ENCODE results near the gene IAH1.

IAH1 gene

DNA sequence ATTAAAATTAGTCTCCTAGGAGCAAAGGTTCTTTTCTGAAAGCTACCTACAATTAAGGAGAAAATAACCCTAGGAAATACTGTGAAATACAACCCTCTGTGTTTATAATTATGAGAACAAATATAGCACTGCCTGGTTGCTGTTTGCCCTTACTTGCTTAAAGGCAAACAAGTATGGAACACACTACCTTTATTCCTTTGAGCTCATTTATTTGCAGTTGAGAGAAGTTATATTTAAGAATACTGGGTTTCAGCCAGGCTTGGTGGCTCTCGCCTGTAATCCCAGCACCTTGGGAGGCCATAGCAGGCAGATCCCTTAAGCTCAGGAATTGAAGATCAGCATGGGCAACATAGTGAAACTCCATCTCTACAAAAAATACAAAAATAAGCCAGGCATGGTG, 23.1 kb upstream of the IAH1 start:
- no peaks in the 10 kb centered on the region for H3K27me3 ChIP-seq (ENCODE audit: control insufficient read depth in 1 of 2, insufficient read depth in 2 of 2, low read length in 2 of 2)
- no peak overlapping the region for H3K9ac ChIP-seq (ENCODE audit: low read depth in 1 of 2, low read length in 2 of 2)
- H3K9me3 ChIP-seq (ENCODE audit: control insufficient read depth in 1 of 2, low read length in 2 of 2): no peaks in the 10 kb centered on the region
- H3K4me1 ChIP-seq (ENCODE audit: control insufficient read depth in 1 of 2, insufficient read depth in 2 of 2, low read length in 2 of 2): no peaks in the 10 kb centered on the region
- H3K4me3 ChIP-seq (ENCODE audit: low read depth in 1 of 2, low read length in 2 of 2): no peak overlapping the region
- H3K27ac ChIP-seq (ENCODE audit: low read depth, low read length): no peak overlapping the region
- H3K36me3 ChIP-seq (ENCODE audit: control insufficient read depth in 1 of 2, insufficient read depth in 2 of 2, low read length in 2 of 2): peaks cover 11 to 46% of the 10 kb centered on the region in 2 donors

- Histone ChIP-seq H3K9ac (ENCODE audit: low read depth in 1 of 2, low read length in 2 of 2) (no peak overlapping the region), H3K4me3 (ENCODE audit: low read depth in 1 of 2, low read length in 2 of 2) (no peak overlapping the region), H3K9me3 (ENCODE audit: control insufficient read depth in 1 of 2, low read length in 2 of 2) (no peaks in the 10 kb centered on the region), H3K36me3 (ENCODE audit: control insufficient read depth in 1 of 2, insufficient read depth in 2 of 2, low read length in 2 of 2) (peaks cover 7 to 22% of the 10 kb centered on the region in 2 donors), H3K27me3 (ENCODE audit: control insufficient read depth in 1 of 2, insufficient read depth in 2 of 2, low read length in 2 of 2) (no peaks in the 10 kb centered on the region), H3K4me1 (ENCODE audit: control insufficient read depth in 1 of 2, insufficient read depth in 2 of 2, low read length in 2 of 2) (no peaks in the 10 kb centered on the region), H3K27ac (ENCODE audit: low read depth, low read length) (no peak overlapping the region)
These were observed 13.8 kb upstream of the IAH1 start for GRCh38 chr2:9460441-9461017.

DNA sequence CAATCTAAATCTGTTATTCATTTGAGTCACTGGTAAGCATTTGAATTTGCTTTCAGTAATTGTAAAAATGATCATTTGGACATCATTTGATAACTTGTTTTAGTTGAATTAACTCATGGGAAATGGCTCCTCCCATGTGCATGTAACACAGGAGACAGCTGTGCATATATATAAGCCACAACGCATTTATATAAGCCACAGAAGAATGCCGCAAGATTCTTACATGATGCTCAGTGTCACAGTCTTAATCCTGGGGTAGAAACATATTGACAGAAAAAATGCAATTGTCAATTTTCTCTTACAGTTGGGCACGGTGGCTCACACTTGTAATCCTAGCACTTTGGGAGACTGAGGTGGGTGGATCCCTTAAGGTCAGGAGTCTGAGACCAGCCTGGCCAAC, 13.3 kb upstream of the IAH1 start:
- no peak overlapping the region for H3K9ac ChIP-seq (ENCODE audit: low read depth in 1 of 2, low read length in 2 of 2)
- H3K27ac ChIP-seq (ENCODE audit: low read depth, low read length): no peak overlapping the region
- H3K9me3 ChIP-seq (ENCODE audit: control insufficient read depth in 1 of 2, low read length in 2 of 2): no peaks in the 10 kb centered on the region
- no peaks in the 10 kb centered on the region for H3K27me3 ChIP-seq (ENCODE audit: control insufficient read depth in 1 of 2, insufficient read depth in 2 of 2, low read length in 2 of 2)
- H3K36me3 ChIP-seq (ENCODE audit: control insufficient read depth in 1 of 2, insufficient read depth in 2 of 2, low read length in 2 of 2): peaks cover 5 to 27% of the 10 kb centered on the region in 2 donors
- H3K4me1 ChIP-seq (ENCODE audit: control insufficient read depth in 1 of 2, insufficient read depth in 2 of 2, low read length in 2 of 2): no peaks in the 10 kb centered on the region
- H3K4me3 ChIP-seq (ENCODE audit: low read depth in 1 of 2, low read length in 2 of 2): no peak overlapping the region

- no peak overlapping the region for H3K4me3 ChIP-seq (ENCODE audit: low read depth in 1 of 2, low read length in 2 of 2)
- H3K4me1 ChIP-seq (ENCODE audit: control insufficient read depth in 1 of 2, insufficient read depth in 2 of 2, low read length in 2 of 2): no peaks in the 10 kb centered on the region
- H3K9me3 ChIP-seq (ENCODE audit: control insufficient read depth in 1 of 2, low read length in 2 of 2): no peaks in the 10 kb centered on the region
- H3K27me3 ChIP-seq (ENCODE audit: control insufficient read depth in 1 of 2, insufficient read depth in 2 of 2, low read length in 2 of 2): no peaks in the 10 kb centered on the region
- H3K27ac ChIP-seq (ENCODE audit: low read depth, low read length): no peak overlapping the region
- H3K36me3 ChIP-seq (ENCODE audit: control insufficient read depth in 1 of 2, insufficient read depth in 2 of 2, low read length in 2 of 2): peaks cover 3 to 30% of the 10 kb centered on the region in 2 donors
- no peak overlapping the region for H3K9ac ChIP-seq (ENCODE audit: low read depth in 1 of 2, low read length in 2 of 2)
These were observed 12.0 kb upstream of the IAH1 start for GRCh38 chr2:9462313-9462712.

GRCh38 chr2:9462886-9463697, 11.3 kb upstream of the IAH1 start:
- H3K27ac ChIP-seq (ENCODE audit: low read depth, low read length): no peak overlapping the region
- H3K4me3 ChIP-seq (ENCODE audit: low read depth in 1 of 2, low read length in 2 of 2): no peak overlapping the region
- H3K9ac ChIP-seq (ENCODE audit: low read depth in 1 of 2, low read length in 2 of 2): no peak overlapping the region
- H3K36me3 ChIP-seq (ENCODE audit: control insufficient read depth in 1 of 2, insufficient read depth in 2 of 2, low read length in 2 of 2): peaks cover 3 to 34% of the 10 kb centered on the region in 2 donors
- H3K9me3 ChIP-seq (ENCODE audit: control insufficient read depth in 1 of 2, low read length in 2 of 2): no peaks in the 10 kb centered on the region
- H3K4me1 ChIP-seq (ENCODE audit: control insufficient read depth in 1 of 2, insufficient read depth in 2 of 2, low read length in 2 of 2): no peaks in the 10 kb centered on the region
- no peaks in the 10 kb centered on the region for H3K27me3 ChIP-seq (ENCODE audit: control insufficient read depth in 1 of 2, insufficient read depth in 2 of 2, low read length in 2 of 2)

DNA sequence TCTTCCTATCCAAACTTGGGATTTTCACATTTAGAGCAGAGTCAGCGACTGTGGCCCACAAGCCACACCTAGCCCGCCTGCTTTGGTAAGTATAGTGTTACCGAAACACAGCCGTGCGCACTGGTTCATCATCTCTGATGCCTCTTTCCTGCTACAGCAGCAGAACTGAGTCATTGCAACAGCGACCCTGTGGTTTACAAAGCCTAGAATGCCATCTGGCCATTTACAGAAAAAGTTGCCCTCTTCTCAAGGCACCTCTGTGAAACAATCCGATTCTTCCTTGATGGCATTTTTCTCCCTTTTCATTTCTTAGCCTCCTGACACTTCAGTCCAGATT, 10.7 kb upstream of the IAH1 start:
- Histone ChIP-seq H3K9me3 (ENCODE audit: control insufficient read depth in 1 of 2, low read length in 2 of 2) (no peaks in the 10 kb centered on the region), H3K4me1 (ENCODE audit: control insufficient read depth in 1 of 2, insufficient read depth in 2 of 2, low read length in 2 of 2) (no peaks in the 10 kb centered on the region), H3K4me3 (ENCODE audit: low read depth in 1 of 2, low read length in 2 of 2) (no peak overlapping the region), H3K27me3 (ENCODE audit: control insufficient read depth in 1 of 2, insufficient read depth in 2 of 2, low read length in 2 of 2) (no peaks in the 10 kb centered on the region), H3K9ac (ENCODE audit: low read depth in 1 of 2, low read length in 2 of 2) (no peak overlapping the region), H3K36me3 (ENCODE audit: control insufficient read depth in 1 of 2, insufficient read depth in 2 of 2, low read length in 2 of 2) (peaks cover 3 to 37% of the 10 kb centered on the region in 2 donors), H3K27ac (ENCODE audit: low read depth, low read length) (no peak overlapping the region)

DNA sequence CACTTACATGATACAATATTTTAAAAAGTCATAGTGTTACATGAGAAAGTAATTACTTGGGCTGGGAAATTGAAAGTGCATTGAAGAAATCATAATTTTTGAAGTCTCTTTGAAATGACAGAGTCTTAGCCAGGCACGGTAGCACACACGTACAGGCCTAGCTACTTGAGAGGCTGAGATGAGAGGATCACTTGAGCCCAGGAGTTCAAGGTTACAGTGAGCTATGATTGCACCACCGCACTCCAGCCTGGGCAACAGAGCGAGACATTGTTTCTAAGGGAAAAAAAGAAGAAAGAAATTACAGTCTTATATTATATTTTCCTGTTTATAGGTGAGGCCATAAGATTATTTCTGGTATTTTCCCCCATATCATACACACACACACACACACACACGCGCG, 9.2 kb upstream of the IAH1 start:
- H3K4me1 ChIP-seq (ENCODE audit: control insufficient read depth in 1 of 2, insufficient read depth in 2 of 2, low read length in 2 of 2): no peaks in the 10 kb centered on the region
- H3K27me3 ChIP-seq (ENCODE audit: control insufficient read depth in 1 of 2, insufficient read depth in 2 of 2, low read length in 2 of 2): no peaks in the 10 kb centered on the region
- H3K4me3 ChIP-seq (ENCODE audit: low read depth in 1 of 2, low read length in 2 of 2): no peak overlapping the region
- no peak overlapping the region for H3K27ac ChIP-seq (ENCODE audit: low read depth, low read length)
- H3K36me3 ChIP-seq (ENCODE audit: control insufficient read depth in 1 of 2, insufficient read depth in 2 of 2, low read length in 2 of 2): peaks cover 3 to 32% of the 10 kb centered on the region in 2 donors
- H3K9ac ChIP-seq (ENCODE audit: low read depth in 1 of 2, low read length in 2 of 2): no peak overlapping the region
- no peaks in the 10 kb centered on the region for H3K9me3 ChIP-seq (ENCODE audit: control insufficient read depth in 1 of 2, low read length in 2 of 2)

DNA sequence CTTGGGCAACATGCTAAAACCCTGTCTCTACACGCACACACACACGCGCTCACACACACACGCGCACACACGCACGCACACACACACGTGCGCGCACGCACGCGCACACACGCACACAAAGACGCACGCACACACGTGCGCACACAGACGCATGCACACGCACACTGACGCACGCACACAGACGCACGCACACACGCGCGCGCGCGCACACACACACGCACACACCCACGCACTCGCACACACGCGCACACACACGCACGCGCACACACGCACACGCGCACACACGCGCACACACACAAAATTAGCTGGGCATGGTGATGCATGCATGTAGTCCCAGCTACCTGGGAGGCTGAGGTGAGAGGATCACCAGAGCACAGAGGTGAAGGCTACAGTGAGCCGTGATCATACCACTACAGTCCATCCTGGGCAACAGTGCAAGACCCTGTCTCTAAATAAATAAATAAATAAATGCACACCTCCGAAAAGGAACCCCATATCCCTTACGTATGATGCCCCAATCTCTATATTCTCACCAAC, 8.1 kb upstream of the IAH1 start:
- Histone ChIP-seq H3K27ac (ENCODE audit: low read depth, low read length) (no peak overlapping the region), H3K9ac (ENCODE audit: low read depth in 1 of 2, low read length in 2 of 2) (no peak overlapping the region), H3K36me3 (ENCODE audit: control insufficient read depth in 1 of 2, insufficient read depth in 2 of 2, low read length in 2 of 2) (peaks cover 0 to 32% of the 10 kb centered on the region in 2 donors), H3K27me3 (ENCODE audit: control insufficient read depth in 1 of 2, insufficient read depth in 2 of 2, low read length in 2 of 2) (no peaks in the 10 kb centered on the region), H3K4me3 (ENCODE audit: low read depth in 1 of 2, low read length in 2 of 2) (no peak overlapping the region), H3K9me3 (ENCODE audit: control insufficient read depth in 1 of 2, low read length in 2 of 2) (no peaks in the 10 kb centered on the region), H3K4me1 (ENCODE audit: control insufficient read depth in 1 of 2, insufficient read depth in 2 of 2, low read length in 2 of 2) (no peaks in the 10 kb centered on the region)

GRCh38 chr2:9467687-9468086, 6.7 kb upstream of the IAH1 start:
- Histone ChIP-seq H3K27ac (ENCODE audit: low read depth, low read length) (no peak overlapping the region), H3K36me3 (ENCODE audit: control insufficient read depth in 1 of 2, insufficient read depth in 2 of 2, low read length in 2 of 2) (peaks cover 0 to 25% of the 10 kb centered on the region in 2 donors), H3K4me3 (ENCODE audit: low read depth in 1 of 2, low read length in 2 of 2) (no peak overlapping the region), H3K9me3 (ENCODE audit: control insufficient read depth in 1 of 2, low read length in 2 of 2) (no peaks in the 10 kb centered on the region), H3K4me1 (ENCODE audit: control insufficient read depth in 1 of 2, insufficient read depth in 2 of 2, low read length in 2 of 2) (no peaks in the 10 kb centered on the region), H3K9ac (ENCODE audit: low read depth in 1 of 2, low read length in 2 of 2) (no peak overlapping the region), H3K27me3 (ENCODE audit: control insufficient read depth in 1 of 2, insufficient read depth in 2 of 2, low read length in 2 of 2) (no peaks in the 10 kb centered on the region)

- Histone ChIP-seq H3K9me3 (ENCODE audit: control insufficient read depth in 1 of 2, low read length in 2 of 2) (no peaks in the 10 kb centered on the region), H3K4me1 (ENCODE audit: control insufficient read depth in 1 of 2, insufficient read depth in 2 of 2, low read length in 2 of 2) (peaks cover 6 to 18% of the 10 kb centered on the region in 2 donors)
These were observed 3.1 kb upstream of the IAH1 start for GRCh38 chr2:9471206-9471605.

More at GRCh38 chr2:9471206-9471605, 3.1 kb upstream of the IAH1 start:
- H3K27me3 ChIP-seq (ENCODE audit: control insufficient read depth in 1 of 2, insufficient read depth in 2 of 2, low read length in 2 of 2): no peaks in the 10 kb centered on the region
- H3K4me3 ChIP-seq (ENCODE audit: low read depth in 1 of 2, low read length in 2 of 2): no peak overlapping the region
- no peak overlapping the region for H3K9ac ChIP-seq (ENCODE audit: low read depth in 1 of 2, low read length in 2 of 2)
- H3K36me3 ChIP-seq (ENCODE audit: control insufficient read depth in 1 of 2, insufficient read depth in 2 of 2, low read length in 2 of 2): peaks cover 0 to 12% of the 10 kb centered on the region in 2 donors
- no peak overlapping the region for H3K27ac ChIP-seq (ENCODE audit: low read depth, low read length)
